HCT116 (cell line): ENCODE data around the gene TSPOAP1. TPM values are rescaled to one million over a fixed set of nuclear protein-coding genes. Genes with fewer than 3 reads are reported as not detected.

Source experiments
- ATAC-seq: fragments of 200-7000 bp; cut with Tn5 transposase; 2 replicates; pipeline ENCODE4 v1.9.1; 2020; ENCODE audit warnings: mild to moderate bottlenecking, moderate library complexity
- BruUV-seq: library from RNA; stranded (reverse); fragments of 400-500 nt; replicated peaks from 2 replicates; lab custom pipeline; 2021; lab: Mats Ljungman, UMichigan
- CTCF ChIA-PET: fragments of 300-600 bp; sonication (Branson Sonifier 250); formaldehyde crosslinking; loops from one replicate; lab custom pipeline; 2021; ENCODE audit warnings: antibody characterized with exemption; lab: Charles Lee
- POLR2A ChIA-PET: fragments of 300-600, 350-600 bp; sonication (Branson Sonifier 250); formaldehyde crosslinking; loops from one replicate; lab custom pipeline; 2021; ENCODE audit warnings: antibody characterized with exemption; lab: Charles Lee
- RAD21 ChIA-PET, 2 experiments: fragments of 300-600 bp; sonication (Branson Sonifier 250); formaldehyde crosslinking; loops; one replicate each; lab custom pipeline; 2023; ENCODE audit warnings: low total read pairs in 2 of 2; ENCODE audit not compliant: uncharacterized antibody in 2 of 2, unreplicated experiment in 2 of 2, low non-redundant PET in 1 of 2; lab: Charles Lee
- DNase-seq: peaks from one replicate; pipeline ENCODE4 v3.0.0-alpha.2; 2010; ENCODE audit warnings: low read depth, low spot score
- H2AFZ ChIP-seq: fragments of 200-600 bp; shearing (Covaris generic), sonication (generic); 2 replicates; pipeline ENCODE4 v1.6.1; 2017; ENCODE audit warnings: low read depth, mixed run types, mixed read lengths, antibody characterized with exemption, low read length; ENCODE audit not compliant: poor library complexity, severe bottlenecking
- H3K27ac ChIP-seq: 2 replicates; pipeline ENCODE4 v1.5.1; 2012; ENCODE audit warnings: low read depth, low read length
- H3K27me3 ChIP-seq: fragments of 200-600 bp; sonication (generic); 2 replicates; pipeline ENCODE4 v1.6.1; 2016; ENCODE audit warnings: mixed run types, low read length, mixed read lengths; ENCODE audit not compliant: insufficient read depth
- H3K36me3 ChIP-seq, 2 experiments: fragments of 200-500 bp in 1 of 2; fragments of 200-600 bp in 1 of 2; sonication (Bioruptor generic) in 1 of 2; sonication (generic) in 1 of 2; 2 replicates each; pipeline versions ENCODE4 v1.5.1 to v1.6.1; 2014 to 2016; ENCODE audit warnings: low read length in 2 of 2, inconsistent platforms in 1 of 2, mixed read lengths in 1 of 2, mixed run types in 1 of 2; ENCODE audit not compliant: insufficient read depth in 2 of 2, control insufficient read depth in 1 of 2
- H3K4me1 ChIP-seq, 2 experiments: fragments of 200-600 bp in 1 of 2; sonication (generic) in 1 of 2; 2 replicates each; pipeline versions ENCODE4 v1.5.1 to v1.6.1; 2012 to 2017; ENCODE audit warnings: low read length in 2 of 2, inconsistent platforms in 1 of 2, mild to moderate bottlenecking in 1 of 2, mixed read lengths in 1 of 2, mixed run types in 1 of 2, moderate library complexity in 1 of 2; ENCODE audit not compliant: insufficient read depth in 2 of 2, control insufficient read depth in 1 of 2
- H3K4me2 ChIP-seq: fragments of 200-600 bp; sonication (generic); 2 replicates; pipeline ENCODE4 v1.6.1; 2017; ENCODE audit warnings: mixed run types, low read length, mixed read lengths
- H3K4me3 ChIP-seq, 2 experiments: fragments of 200-600 bp in 1 of 2; sonication (generic) in 1 of 2; replicated peaks in 1 of 2; 2 replicates each; pipeline ENCODE4 v1.5.1; 2011 to 2016; ENCODE audit warnings: low read length in 2 of 2, control low read depth in 1 of 2, low read depth in 1 of 2, mild to moderate bottlenecking in 1 of 2, mixed read lengths in 1 of 2, mixed run types in 1 of 2
- H3K79me2 ChIP-seq: fragments of 200-600 bp; sonication (generic); 2 replicates; pipeline ENCODE4 v1.6.1; 2017; ENCODE audit warnings: mild to moderate bottlenecking, mixed run types, low read length, moderate library complexity, mixed read lengths; ENCODE audit not compliant: insufficient read depth
- H3K9ac ChIP-seq: fragments of 200-600 bp; sonication (generic); 2 replicates; pipeline ENCODE4 v1.6.1; 2016; ENCODE audit warnings: low read length, mixed read lengths
- H3K9me2 ChIP-seq: fragments of 200-600 bp; sonication (generic), shearing (Covaris generic); 2 replicates; pipeline ENCODE4 v1.6.1; 2017; ENCODE audit warnings: mixed run types, mild to moderate bottlenecking, moderate library complexity; ENCODE audit not compliant: insufficient read depth
- H3K9me3 ChIP-seq, 2 experiments: fragments of 200-500 bp in 1 of 2; fragments of 200-600 bp in 1 of 2; sonication (Bioruptor generic) in 1 of 2; sonication (generic) in 1 of 2; 2 replicates each; pipeline ENCODE4 v1.6.1; 2014 to 2017; ENCODE audit warnings: low read length in 2 of 2, mixed read lengths in 2 of 2, inconsistent platforms in 1 of 2, low read depth in 1 of 2, mild to moderate bottlenecking in 1 of 2, mixed run types in 1 of 2, moderate library complexity in 1 of 2; ENCODE audit not compliant: control insufficient read depth in 1 of 2, insufficient read depth in 1 of 2
- H4K20me1 ChIP-seq: fragments of 200-600 bp; sonication (generic), shearing (Covaris generic); 2 replicates; pipeline ENCODE4 v1.6.1; 2017; ENCODE audit warnings: mixed run types, mild to moderate bottlenecking, moderate library complexity; ENCODE audit not compliant: insufficient read depth
- ATF3 ChIP-seq: IDR thresholded peaks from 2 replicates; pipeline ENCODE4 v1.6.1; 2012
- CTCF ChIP-seq, 3 experiments: fragments of 200-600 bp in 1 of 3; sonication (generic) in 1 of 3; IDR thresholded peaks in 2 of 3; conservative IDR thresholded peaks in 1 of 3; 2 replicates each; pipeline ENCODE4 v1.5.1; 2012 to 2017; ENCODE audit warnings: low read depth in 2 of 3, low read length in 2 of 3, antibody characterized with exemption in 1 of 3, borderline replicate concordance in 1 of 3, control low read depth in 1 of 3, mild to moderate bottlenecking in 1 of 3, mixed read lengths in 1 of 3, mixed run types in 1 of 3, moderate library complexity in 1 of 3; ENCODE audit not compliant: insufficient read depth in 1 of 3
- EZH2 ChIP-seq: fragments of 200-600 bp; sonication (generic); IDR thresholded peaks from 2 replicates; pipeline ENCODE4 v1.6.1; 2017; ENCODE audit warnings: antibody characterized with exemption, mixed run types
- FOSL1 ChIP-seq: IDR thresholded peaks from 2 replicates; pipeline ENCODE4 v1.6.1; 2012; ENCODE audit warnings: low read depth
- POLR2AphosphoS5 ChIP-seq: IDR thresholded peaks from 2 replicates; pipeline ENCODE4 v1.6.1; 2011; ENCODE audit warnings: mild to moderate bottlenecking, low read depth, low read length, moderate library complexity
- YY1 ChIP-seq: IDR thresholded peaks from 2 replicates; pipeline ENCODE4 v1.6.1; 2011; ENCODE audit warnings: low read length, low read depth, moderate library complexity, mild to moderate bottlenecking; ENCODE audit not compliant: insufficient replicate concordance; ENCODE audit errors: extremely low read depth
- ZBTB33 ChIP-seq: IDR thresholded peaks from 2 replicates; pipeline ENCODE4 v1.6.1; 2011; ENCODE audit warnings: mild to moderate bottlenecking, low read length, moderate library complexity; ENCODE audit not compliant: insufficient replicate concordance; ENCODE audit errors: extremely low read depth
- ZNF274 ChIP-seq: fragments of 200-500 bp; sonication (Bioruptor generic); IDR thresholded peaks from 2 replicates; pipeline ENCODE4 v1.6.1; 2014; ENCODE audit warnings: mild to moderate bottlenecking, low read depth, low read length, inconsistent platforms
- intact Hi-C: fragments of 100-400 bp; cut with micrococcal nuclease; formaldehyde crosslinking; loops from 2 replicates; pipeline ENCODE4 v1.10.0; 2022
- total RNA-seq: library from RNA; stranded (reverse); gene quantifications from one replicate; pipeline ENCODE4 v1.2.1, GENCODE V29; 2021; ENCODE audit not compliant: unreplicated experiment

The TSPOAP1 gene
- total RNA-seq, 1 experiment from 2014 or later, result 0.27 TPM

GRCh38 chr17:58360296-58361063, 31.9 kb upstream of the TSPOAP1 start (continued):
- TF ChIP-seq POLR2AphosphoS5 (no peak), ZNF274 (no peak), ATF3 (no peak)

GRCh38 chr17:58358408-58359172, 30.0 kb upstream of the TSPOAP1 start:
- CTCF ChIA-PET, result no interaction called here
- H3K27ac ChIP-seq, result no peak overlapping the region; the same call in 1 of the 2 replicates
- TF ChIP-seq CTCF (IDR thresholded peaks at IDR 0.05 in 2 of 3, conservative IDR thresholded peaks at IDR 0.05 in 1 of 3; ENCODE audit: borderline replicate concordance in 1 of 3, insufficient read depth in 1 of 3, low read depth in 2 of 3, low read length in 2 of 3), result no peak
- no peak for TF ChIP-seq EZH2
- TF ChIP-seq FOSL1, result no peak
- TF ChIP-seq ZBTB33, result no peak
- TF ChIP-seq YY1, result no peak

More at GRCh38 chr17:58358408-58359172, 30.0 kb upstream of the TSPOAP1 start:
- Histone ChIP-seq H3K36me3 (peaks cover 36 to 79% of the 10 kb centered on the region in 2 experiments; a peak in 3 of 4 replicates), H4K20me1 (no peaks in the 10 kb centered on the region), H2AFZ (no peak overlapping the region), H3K79me2 (peaks cover 10% of the 10 kb centered on the region; the same call in 1 of the 2 replicates), H3K4me2 (no peak overlapping the region), H3K4me1 (peaks cover 3% of the 10 kb centered on the region in 2 experiments; a peak in 3 of 4 replicates), H3K4me3 (no peak overlapping the region), H3K9ac (no peak overlapping the region), H3K9me3 (no peaks in the 10 kb centered on the region), H3K27me3 (no peaks in the 10 kb centered on the region), H3K9me2 (no peaks in the 10 kb centered on the region)
- no TSS peak for BruUV-seq
- no peak for ATAC-seq
- POLR2A ChIA-PET, result no interaction called here
- RAD21 ChIA-PET, result no interaction called here
- DNase-seq, result no peak
- intact Hi-C loops, result no loop called here
